Parietal lobe (tissue), 1 donor: ENCODE results near the gene TMEM127. TPM values are rescaled to one million over a fixed set of nuclear protein-coding genes. Genes with fewer than 3 reads are reported as not detected.

ENCODE experiments used
- total RNA-seq: library from RNA; depleted of rRNA; stranded (reverse); fragments of >200 nt; gene quantifications from one replicate; pipeline ENCODE4 v1.2.3, GENCODE V29; 2014

Gene TMEM127, protein sequence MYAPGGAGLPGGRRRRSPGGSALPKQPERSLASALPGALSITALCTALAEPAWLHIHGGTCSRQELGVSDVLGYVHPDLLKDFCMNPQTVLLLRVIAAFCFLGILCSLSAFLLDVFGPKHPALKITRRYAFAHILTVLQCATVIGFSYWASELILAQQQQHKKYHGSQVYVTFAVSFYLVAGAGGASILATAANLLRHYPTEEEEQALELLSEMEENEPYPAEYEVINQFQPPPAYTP
- total RNA-seq = 21.3 TPM

DNA sequence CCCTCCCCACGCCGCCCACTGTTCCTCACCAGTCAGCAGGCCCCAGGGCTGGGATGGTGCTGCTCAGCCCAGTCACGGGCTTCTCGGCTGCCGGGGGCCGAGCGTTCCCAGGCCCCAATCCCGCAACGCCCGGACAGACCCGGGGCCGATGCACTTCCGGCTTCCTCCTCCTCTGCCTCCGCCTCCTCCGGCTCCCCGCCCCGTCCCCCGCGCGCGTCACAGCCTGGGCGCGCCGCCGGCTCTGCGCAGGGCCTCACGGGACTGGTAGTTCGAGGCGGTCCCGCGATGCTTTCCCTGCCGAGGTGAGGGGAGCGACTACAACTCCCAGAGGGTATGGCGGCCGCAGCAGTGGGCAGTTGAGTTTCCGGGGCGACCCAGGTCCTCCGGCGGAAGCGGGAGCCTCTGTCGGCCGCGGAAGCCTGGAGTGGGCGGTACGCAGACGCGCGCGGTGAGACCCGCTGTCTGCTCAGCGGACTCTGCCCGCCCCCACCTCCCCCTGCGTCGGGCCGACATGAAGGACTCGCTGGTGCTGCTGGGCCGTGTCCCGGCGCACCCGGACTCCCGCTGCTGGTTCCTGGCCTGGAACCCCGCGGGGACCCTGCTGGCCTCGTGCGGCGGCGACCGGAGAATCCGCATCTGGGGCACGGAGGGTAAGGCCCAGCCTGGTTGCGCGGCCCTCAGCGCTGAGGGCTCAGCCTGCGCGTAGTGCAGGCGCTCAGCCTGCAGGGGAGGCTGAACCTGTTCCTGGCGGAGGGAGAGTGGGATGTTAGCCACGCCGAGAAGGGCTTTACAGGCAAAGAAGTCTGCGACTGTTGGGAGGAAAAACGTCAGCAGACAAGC lies at the start of gene TMEM127, which contains the start of gene CIAO1:
TSS of gene TMEM127 (minus strand) at position 158 of the 840 bp plus-strand sequence. CDS start 616 bp downstream, outside the sequence.
TSS of gene CIAO1 (plus strand) at position 386 of the 840 bp plus-strand sequence. CDS start at position 512, 126 bp downstream.

DNA sequence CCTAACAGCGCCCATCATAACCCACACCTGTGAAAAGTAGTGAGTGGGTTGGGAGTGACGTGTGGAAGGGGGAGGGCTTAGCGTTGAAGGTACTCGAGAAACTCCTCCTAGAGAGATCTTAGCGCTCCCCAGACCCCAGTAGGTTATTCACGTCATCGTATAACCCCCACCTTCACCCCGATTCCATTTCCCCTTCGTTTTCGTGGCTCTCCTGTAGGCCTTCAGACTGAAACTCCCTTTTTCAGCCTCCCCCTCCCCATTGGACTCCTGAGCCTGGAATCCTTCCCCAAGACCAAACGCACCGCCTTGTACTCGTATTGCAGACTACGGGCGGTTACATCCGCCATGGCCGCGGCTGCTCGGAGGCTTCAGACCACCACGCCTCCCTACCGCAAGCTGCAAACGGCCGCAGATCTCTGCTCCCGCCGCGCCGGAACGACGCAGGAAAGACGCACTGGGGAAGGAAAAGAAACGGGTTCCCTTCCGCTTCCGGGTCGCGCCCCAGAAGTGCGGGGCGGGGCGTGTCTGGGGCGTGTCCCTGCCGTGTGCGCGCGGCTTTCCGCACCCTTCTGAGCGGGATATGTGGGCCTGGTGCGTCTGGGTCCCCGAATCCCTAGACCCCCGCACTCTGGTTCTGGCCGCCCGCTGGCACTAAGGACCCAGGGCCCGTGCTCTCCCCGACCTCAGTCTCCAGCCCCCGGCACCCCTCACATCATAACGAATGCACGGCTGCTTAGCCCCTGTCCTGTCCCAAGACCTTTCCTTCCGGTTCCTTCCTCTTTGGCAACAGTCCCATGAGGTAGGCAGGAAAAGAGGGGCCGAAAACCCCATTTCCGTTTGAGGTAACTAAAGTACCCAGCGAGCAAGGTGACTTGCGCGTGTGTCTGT lies 39.5 kb upstream of the TMEM127 start, which contains the start of gene SNRNP200:
TSS of gene SNRNP200 (minus strand) at position 456 of the 888 bp plus-strand sequence. CDS start at position 347, 109 bp downstream.

DNA sequence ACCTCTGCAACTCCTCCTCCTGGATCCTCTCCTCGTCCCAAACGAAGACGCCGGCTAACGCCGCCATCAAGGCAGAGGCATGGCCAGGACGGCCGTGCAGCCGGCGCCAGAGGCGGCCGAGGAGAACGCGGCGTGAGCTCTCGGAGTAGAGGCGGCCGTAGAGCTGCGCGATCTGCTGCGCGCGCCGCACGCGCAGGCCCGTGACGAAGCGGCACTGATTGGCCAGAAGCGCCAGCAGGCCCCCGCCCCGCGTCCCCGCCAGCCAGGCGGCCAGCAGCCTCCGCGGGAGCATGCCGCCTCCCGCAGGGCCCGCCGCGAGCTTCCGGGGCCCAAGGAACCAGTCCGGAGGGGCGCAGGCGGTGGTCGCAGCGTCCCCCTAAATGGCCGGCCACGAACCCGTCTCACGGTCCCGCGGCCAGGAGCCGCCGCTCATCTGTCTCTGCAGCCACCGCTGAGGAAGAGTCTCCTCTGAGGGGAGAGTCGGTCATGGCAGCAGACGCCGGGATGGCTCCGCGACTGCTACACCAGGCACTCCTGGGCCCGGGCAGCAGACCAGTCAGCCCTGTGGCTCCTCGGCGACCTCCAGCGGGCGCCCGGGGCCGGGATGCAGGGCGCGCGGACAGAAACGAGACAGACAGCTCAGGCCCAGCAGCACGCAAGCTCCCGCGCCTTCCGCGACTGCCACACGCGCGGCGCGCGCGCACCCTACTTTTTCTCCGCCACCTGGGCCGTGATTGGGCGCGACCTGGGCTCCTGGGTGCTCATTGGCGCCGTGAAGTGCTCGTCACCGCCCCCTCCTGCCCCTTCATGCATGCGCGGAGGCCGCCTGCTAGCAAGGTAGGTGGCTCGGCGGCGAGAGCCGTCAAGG lies 57.4 kb downstream of the TMEM127 start, which contains the start of gene STARD7:
TSS of gene STARD7 (minus strand) at position 685 of the 868 bp plus-strand sequence. CDS start at position 292, 393 bp downstream.

Other genes with a start within 250 kb of the TMEM127 start
- 3.1 TPM for gene GPAT2, start 231.1 kb downstream of the TMEM127 start, total RNA-seq
- not detected for gene ADRA2B, start 149.4 kb downstream of the TMEM127 start, total RNA-seq
- gene ASTL, start 127.5 kb downstream of the TMEM127 start, total RNA-seq = not detected
- 4.4 TPM for gene DUSP2, start 120.6 kb downstream of the TMEM127 start, total RNA-seq
- 183 TPM for gene STARD7, start 57.2 kb downstream of the TMEM127 start, total RNA-seq
- 93.9 TPM for gene CIAO1, start 228 bp upstream of the TMEM127 start, total RNA-seq
- gene SNRNP200, start 39.5 kb upstream of the TMEM127 start, total RNA-seq = 102 TPM
- gene ITPRIPL1, start 59.3 kb upstream of the TMEM127 start, total RNA-seq = 4.7 TPM
- 5.6 TPM for gene NCAPH, start 69.8 kb upstream of the TMEM127 start, total RNA-seq
- not detected for gene NEURL3, start 239.4 kb upstream of the TMEM127 start, total RNA-seq